Measurements from ENCODE around the gene CYP2F1. TPM values are rescaled to one million over a fixed set of nuclear protein-coding genes. Genes with fewer than 3 reads are reported as not detected.

Gene CYP2F1
- polyA plus RNA-seq, 3 donors, result not detected

DNA sequence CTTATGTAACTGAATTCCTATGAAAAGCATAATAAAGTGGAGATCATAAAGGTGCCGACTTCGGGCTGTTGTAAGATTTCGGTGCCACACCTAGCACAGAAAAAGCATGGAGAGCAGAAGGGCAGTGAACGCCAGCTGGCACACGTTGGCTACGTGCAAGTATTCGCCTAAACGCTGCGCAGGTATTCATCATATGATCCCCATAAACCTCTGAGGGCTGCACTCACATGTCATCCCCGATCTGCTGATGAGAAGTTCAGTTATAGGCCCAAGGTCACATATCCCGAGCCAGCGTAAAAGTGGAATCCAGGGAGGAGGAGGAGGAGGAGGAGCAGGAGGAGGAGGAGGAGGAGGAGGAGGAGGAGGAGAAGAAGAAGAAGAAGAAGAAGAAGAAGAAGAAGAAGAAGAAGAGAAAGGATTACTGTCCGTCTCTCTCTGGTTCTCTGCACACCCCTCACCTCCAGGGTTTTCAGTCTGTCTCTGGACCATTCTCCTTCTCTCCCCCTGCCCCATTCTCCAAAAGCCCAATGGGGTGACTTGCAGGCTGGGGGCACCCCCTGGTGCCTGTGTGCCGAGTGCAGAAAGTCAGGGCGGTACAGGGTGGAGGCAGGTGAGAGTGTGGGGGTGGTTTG, 60.2 kb downstream of the CYP2F1 start:
- no peak for DNase-seq (ENCODE audit: low read depth in 3 of 3, low spot score in 2 of 3)

- DNase-seq (ENCODE audit: low read depth in 3 of 3, low spot score in 2 of 3), result peak in 1 of 3 donors; percentile 7
Observed at GRCh38 chr19:41175801-41176777, 61.9 kb downstream of the CYP2F1 start.

Other genes starting within 250 kb of the CYP2F1 start
- gene CYP2A7, start 232.2 kb upstream of the CYP2F1 start, polyA plus RNA-seq (ENCODE audit: insufficient read length in 3 of 3), result under 1 TPM in 1 of 3 donors, not detected in 2; 0.19 TPM
- 1 to 10 TPM; 2.0 to 2.8 (median 2.1) TPM for gene CYP2B6, start 123.2 kb upstream of the CYP2F1 start, polyA plus RNA-seq (ENCODE audit: insufficient read length in 3 of 3)
- gene CYP2A13, start 26.0 kb upstream of the CYP2F1 start, polyA plus RNA-seq (ENCODE audit: insufficient read length in 3 of 3), result not detected
- under 1 TPM; 0.51 to 0.54 (median 0.53) TPM for gene CYP2S1, start 78.8 kb downstream of the CYP2F1 start, polyA plus RNA-seq (ENCODE audit: insufficient read length in 3 of 3)
- gene AXL, start 104.8 kb downstream of the CYP2F1 start, polyA plus RNA-seq (ENCODE audit: insufficient read length in 3 of 3), result 10 to 100 TPM; 28.6 to 33.9 (median 32.1) TPM
- 100 to 1,000 TPM; 197 to 213 (median 202) TPM for gene HNRNPUL1, start 149.9 kb downstream of the CYP2F1 start, polyA plus RNA-seq (ENCODE audit: insufficient read length in 3 of 3)
- 10 to 100 TPM; 30.8 to 32.1 (median 31.3) TPM for gene CCDC97, start 195.7 kb downstream of the CYP2F1 start, polyA plus RNA-seq (ENCODE audit: insufficient read length in 3 of 3)
- 10 to 100 TPM; 26.0 to 33.7 (median 27.7) TPM for gene TGFB1, start 239.5 kb downstream of the CYP2F1 start, polyA plus RNA-seq (ENCODE audit: insufficient read length in 3 of 3)
- 1 to 10 TPM; 5.5 to 7.9 (median 6.1) TPM for gene B9D2, start 249.7 kb downstream of the CYP2F1 start, polyA plus RNA-seq (ENCODE audit: insufficient read length in 3 of 3)